Mucosa of descending colon (tissue), 3 donors: ENCODE data around the gene CASP8AP2. TPM values are rescaled to one million over a fixed set of nuclear protein-coding genes. Genes with fewer than 3 reads are reported as not detected.
A peak's percentile ranks its signal among the peaks of the same experiment; 100 is the strongest.
"Not testable (repeated sequence)": the region's sequence is repeated elsewhere in the genome, so short reads cannot be mapped to it uniquely, and the experiment has no call there.

Source experiments
- ATAC-seq: fragments of 200-7000 bp; cut with Tn5 transposase; one replicate; pipeline ENCODE4 v1.9.1; 2020; ENCODE audit warnings: mild to moderate bottlenecking, moderate library complexity
- DNase-seq, 3 donors: peaks; one replicate each; pipeline ENCODE4 v3.0.0-alpha.2; 2020
- H3K36me3 ChIP-seq: fragments of 200-600 bp; one replicate; pipeline ENCODE4 v1.8.0; 2021; ENCODE audit warnings: low read depth, mild to moderate bottlenecking
- H3K4me1 ChIP-seq: fragments of 200-600 bp; one replicate; pipeline ENCODE4 v1.8.0; 2021; ENCODE audit warnings: low read depth, mild to moderate bottlenecking
- H3K4me3 ChIP-seq: fragments of 200-600 bp; one replicate; pipeline ENCODE4 v1.8.0; 2021; ENCODE audit warnings: mild to moderate bottlenecking
- H3K9me3 ChIP-seq: fragments of 200-600 bp; one replicate; pipeline ENCODE4 v1.8.0; 2021; ENCODE audit warnings: mild to moderate bottlenecking
- CTCF ChIP-seq: fragments of 200-600 bp; IDR thresholded peaks from one replicate; pipeline ENCODE4 v1.8.0; 2022; ENCODE audit warnings: antibody characterized with exemption, mild to moderate bottlenecking
- intact Hi-C, 2 donors: fragments of 100-400 bp; cut with DNase I in 1 of 2; cut with micrococcal nuclease in 1 of 2; formaldehyde crosslinking; loops; one replicate each; pipeline versions ENCODE4 v1.11.0 to v1.11.1; 2022; cut with DNase I, micrococcal nuclease
- total RNA-seq, 3 donors: library from RNA; stranded (reverse); fragmentation: NEBNext Ultra II Directional in 2 of 3; extraction: Animal tissue kit (Norgen Biotek cat#: 25700) in 2 of 3; gene quantifications; one replicate each; pipeline versions ENCODE4 v1.2.1 to v1.2.4, GENCODE V29; 2021 to 2023
- donor health status: DM: no; HTN: no; CAD: no; lungs with moderate emphysema.
- donor health status: DM: no; HTN: no; CAD: no.
- donor health status: DM: no; HTN: yes; CAD: no.

The CASP8AP2 gene
- total RNA-seq, 3 donors from 2014 or later, result 11.7 to 23.3 (median 15.7) TPM

GRCh38 chr6:89807581-89807980 is 22.1 kb upstream of the CASP8AP2 start:
- Histone ChIP-seq H3K4me1 (peaks cover 6% of the 10 kb centered on the region), H3K9me3 (no peaks in the 10 kb centered on the region), H3K36me3 (no peaks in the 10 kb centered on the region), H3K4me3 (no peak overlapping the region)
- TF ChIP-seq CTCF, result no peak
- intact Hi-C loops, result no loop called here
- DNase-seq, result no peak
- ATAC-seq, result no peak

DNA sequence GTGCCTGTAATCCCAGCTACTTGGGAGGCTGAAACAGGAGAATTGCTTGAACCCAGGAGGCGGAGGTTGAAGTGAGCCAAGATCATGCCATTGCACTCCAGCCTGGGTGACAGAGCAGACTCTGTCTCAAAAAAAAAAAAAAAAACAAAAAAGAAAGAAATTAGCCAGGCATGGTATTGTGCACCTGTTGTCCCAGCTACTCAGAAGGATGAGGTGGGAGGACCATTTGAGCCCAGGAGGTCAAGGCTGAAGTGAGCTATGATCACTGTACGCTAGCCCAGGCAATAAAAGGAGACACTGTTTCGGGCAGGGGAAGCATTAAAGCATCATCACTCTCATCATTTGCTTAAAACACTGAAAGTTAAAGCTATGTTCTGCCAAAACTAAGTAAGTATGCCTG is 16.3 kb upstream of the CASP8AP2 start:
- peaks cover 20% of the 10 kb centered on the region for H3K4me1 ChIP-seq
- DNase-seq, H3K4me3 ChIP-seq, intact Hi-C loops, H3K9me3 ChIP-seq, H3K36me3 ChIP-seq, ATAC-seq: not testable (repeated sequence)

GRCh38 chr6:89817481-89817880 is 12.2 kb upstream of the CASP8AP2 start:
- no peak for ATAC-seq
- Histone ChIP-seq H3K4me3 (no peak overlapping the region), H3K9me3 (no peaks in the 10 kb centered on the region), H3K36me3 (no peaks in the 10 kb centered on the region), H3K4me1 (peaks cover 24% of the 10 kb centered on the region)
- no peak for TF ChIP-seq CTCF
- no peak for DNase-seq
- intact Hi-C loops, result no loop called here

DNA sequence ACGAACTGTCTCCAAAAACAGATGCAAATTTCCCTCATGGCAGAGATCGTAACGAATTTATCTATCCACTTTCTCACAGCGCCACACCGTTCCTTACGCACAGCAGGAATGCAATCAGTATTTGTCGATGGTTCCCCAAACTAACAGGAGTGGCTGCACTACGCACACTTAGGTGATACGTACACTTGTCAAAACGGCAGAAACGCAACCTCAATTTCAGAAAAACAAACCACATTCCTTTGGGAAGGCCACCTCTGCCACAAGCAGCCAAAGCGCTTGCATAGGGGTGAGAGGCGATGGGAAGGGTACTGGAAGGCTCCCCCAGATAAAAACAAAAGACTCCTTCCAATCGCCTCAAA is 10.7 kb upstream of the CASP8AP2 start:
- no peak for TF ChIP-seq CTCF
- Histone ChIP-seq H3K4me3 (peak overlapping the region; percentile 74), H3K4me1 (peaks cover 23% of the 10 kb centered on the region), H3K36me3 (no peaks in the 10 kb centered on the region), H3K9me3 (no peaks in the 10 kb centered on the region)
- DNase-seq (peak in 1 of 3 donors; percentile 33), ATAC-seq (peak; percentile 57)
- intact Hi-C loops, result no loop called here

- peaks cover 23% of the 10 kb centered on the region for H3K4me1 ChIP-seq
- peak; percentile 99 for ATAC-seq
- H3K4me3 ChIP-seq, result peak within 1 kb of the TSS; percentile 74
- no peaks in the 10 kb centered on the region for H3K9me3 ChIP-seq
- DNase-seq, result peak; percentile 91 to 94 (median 92)
- intact Hi-C loops, result no loop called here
- TF ChIP-seq CTCF, result no peak
- no peaks in the 10 kb centered on the region for H3K36me3 ChIP-seq
Measured at GRCh38 chr6:89819336-89820130, 10.1 kb upstream of the CASP8AP2 start, which contains the start of gene MDN1. MDN1 (minus strand) TSS chr6:89819794; CDS start chr6:89819607, 187 bp downstream.

- H3K36me3 ChIP-seq, result no peaks in the 10 kb centered on the region
- H3K4me3 ChIP-seq, result no peak overlapping the region
- ATAC-seq (no peak), DNase-seq (no peak)
- peaks cover 9% of the 10 kb centered on the region for H3K4me1 ChIP-seq
- intact Hi-C loops, result no loop called here
- H3K9me3 ChIP-seq, result no peaks in the 10 kb centered on the region
- no peak for TF ChIP-seq CTCF
Measured at GRCh38 chr6:89826029-89826528, 3.6 kb upstream of the CASP8AP2 start.

DNA sequence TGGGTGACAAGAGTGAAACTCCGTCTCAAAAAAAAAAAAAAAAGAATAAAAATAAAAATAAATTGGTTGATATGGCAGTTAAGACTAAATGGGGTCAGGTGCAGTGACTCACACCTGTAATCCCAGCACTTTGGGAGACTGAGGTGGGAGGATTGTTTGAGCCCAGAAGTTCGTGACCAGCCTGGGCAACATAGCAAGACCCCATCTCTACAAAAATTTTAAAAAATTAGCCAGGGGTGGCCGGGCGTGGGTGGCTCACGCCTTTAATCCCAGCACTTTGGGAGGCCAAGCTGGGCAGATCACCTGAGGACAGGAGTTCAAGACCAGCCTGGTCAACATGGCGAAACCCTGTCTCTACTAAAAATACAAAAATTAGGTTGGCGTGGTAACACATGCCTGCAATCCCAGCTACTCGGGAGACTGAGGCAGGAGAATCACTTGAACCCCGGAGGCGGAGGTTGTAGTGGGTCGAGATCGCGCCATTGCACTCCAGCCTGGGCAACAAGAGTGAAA is 1.1 kb upstream of the CASP8AP2 start:
- H3K4me1 ChIP-seq, DNase-seq, ATAC-seq, H3K9me3 ChIP-seq, intact Hi-C loops, H3K36me3 ChIP-seq: not testable (repeated sequence)
- peak overlapping the region; percentile 56 for H3K4me3 ChIP-seq
